ENCODE data around the gene DOCK1.

DOCK1 gene

GRCh38 chr10:127193125-127193524 lies 287.9 kb downstream of the DOCK1 start:
- DNase-seq, result no peak

GRCh38 chr10:127194111-127194510 lies 288.9 kb downstream of the DOCK1 start:
- DNase-seq, result no peak

- DNase-seq, result no peak
Measured at GRCh38 chr10:127194599-127194998, 289.4 kb downstream of the DOCK1 start.

- peak; percentile 70 for DNase-seq
Measured at GRCh38 chr10:127195041-127195506, 289.8 kb downstream of the DOCK1 start.

- peak; percentile 82 for DNase-seq
Measured at GRCh38 chr10:127195571-127196281, 290.5 kb downstream of the DOCK1 start.

- peak; percentile 83 for DNase-seq
Measured at GRCh38 chr10:127196282-127197153, 291.3 kb downstream of the DOCK1 start, which contains the start of gene INSYN2A. TSS of gene INSYN2A (minus strand) at chr10:127196591. CDS start at chr10:127176395, 20,196 bp downstream.

GRCh38 chr10:127197154-127197432 lies 291.9 kb downstream of the DOCK1 start:
- no peak for DNase-seq

- no peak for DNase-seq
Measured at GRCh38 chr10:127198307-127198706, 293.1 kb downstream of the DOCK1 start.

GRCh38 chr10:127198721-127199120 lies 293.5 kb downstream of the DOCK1 start:
- no peak for DNase-seq

GRCh38 chr10:127200646-127201045 lies 295.4 kb downstream of the DOCK1 start:
- no peak for DNase-seq

GRCh38 chr10:127203067-127203466 lies 297.8 kb downstream of the DOCK1 start:
- no peak for DNase-seq

- DNase-seq, result no peak
Measured at GRCh38 chr10:127207081-127207480, 301.9 kb downstream of the DOCK1 start.

GRCh38 chr10:127210936-127211466 lies 305.8 kb downstream of the DOCK1 start:
- no peak for DNase-seq

- DNase-seq, result no peak
Measured at GRCh38 chr10:127215866-127216265, 310.6 kb downstream of the DOCK1 start.

- no peak for DNase-seq
Measured at GRCh38 chr10:127216274-127216673, 311.0 kb downstream of the DOCK1 start.

GRCh38 chr10:127216786-127217185 lies 311.6 kb downstream of the DOCK1 start:
- DNase-seq, result no peak

GRCh38 chr10:127218658-127219057 lies 313.4 kb downstream of the DOCK1 start:
- no peak for DNase-seq

GRCh38 chr10:127221281-127221680 lies 316.1 kb downstream of the DOCK1 start:
- no peak for DNase-seq

GRCh38 chr10:127227027-127227426 lies 321.8 kb downstream of the DOCK1 start:
- DNase-seq, result no peak

GRCh38 chr10:127227663-127228062 lies 322.4 kb downstream of the DOCK1 start:
- DNase-seq, result no peak

- peak; percentile 23 for DNase-seq
Measured at GRCh38 chr10:127228195-127228787, 323.1 kb downstream of the DOCK1 start.

- no peak for DNase-seq
Measured at GRCh38 chr10:127234306-127234800, 329.1 kb downstream of the DOCK1 start.

GRCh38 chr10:127236266-127236665 lies 331.0 kb downstream of the DOCK1 start:
- DNase-seq, result no peak

Data from retina (tissue), 1 donor.